Uterus (tissue), 2 donors: ENCODE measurements around the gene UBE2B.

Source experiments
- CTCF ChIP-seq, 4 experiments: fragments of 200-600 bp in 2 of 4; fragments of 450-650 bp in 2 of 4; sonication (generic) in 2 of 4; IDR thresholded peaks; one replicate each; pipeline ENCODE4 v1.5.1; 2016 to 2019; ENCODE audit warnings: antibody characterized with exemption in 4 of 4, mild to moderate bottlenecking in 2 of 4, moderate library complexity in 1 of 4
- POLR2A ChIP-seq, 2 donors: fragments of 450-650 bp; IDR thresholded peaks; one replicate each; pipeline ENCODE4 v1.6.1; 2016; ENCODE audit warnings: antibody characterized with exemption in 2 of 2, mild to moderate bottlenecking in 1 of 2, moderate library complexity in 1 of 2

DNA sequence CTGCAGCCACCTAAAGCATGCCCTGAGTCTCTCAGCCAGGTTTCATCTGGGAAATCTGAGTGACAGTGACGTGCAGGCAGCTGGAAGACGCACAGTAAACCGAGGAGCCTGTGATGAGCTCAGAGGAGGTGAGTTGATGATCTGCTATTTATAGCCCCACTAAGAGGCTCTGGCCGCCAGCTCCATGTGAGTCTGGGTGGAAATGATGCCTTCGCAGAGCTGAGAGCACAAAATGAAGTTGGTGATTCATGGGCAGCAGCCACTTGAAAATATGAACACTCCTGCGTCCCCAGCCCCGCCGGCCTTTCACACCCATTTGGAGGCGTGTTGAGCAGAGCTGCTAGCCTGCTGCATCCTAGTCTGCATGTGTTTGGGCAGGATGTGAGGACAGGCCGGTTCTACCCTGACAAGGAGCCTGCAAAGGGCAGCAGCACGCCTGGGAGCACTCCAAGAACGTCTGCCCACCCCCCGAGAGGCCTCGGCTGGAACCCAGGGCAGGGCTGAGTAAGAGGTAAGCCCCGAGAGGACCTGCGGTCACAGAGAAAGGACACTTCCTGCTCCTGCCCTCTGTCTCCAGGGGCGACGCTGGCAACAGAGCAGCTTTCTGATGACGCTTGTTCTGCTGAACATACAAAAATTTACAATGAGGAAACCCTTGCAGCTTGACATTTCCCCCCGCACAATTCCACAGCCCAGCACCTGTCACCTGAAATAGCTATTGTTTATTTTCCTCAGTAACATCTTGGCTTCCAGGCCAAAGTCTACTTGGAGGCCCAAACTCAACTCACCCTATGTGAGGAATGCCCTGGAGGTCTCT is 65.4 kb downstream of the UBE2B start:
- TF ChIP-seq CTCF (IDR thresholded peaks at IDR 0.05) (no peak), POLR2A (IDR thresholded peaks at IDR 0.05) (no peak)
